ENCODE data around the gene ZDHHC14.

The ZDHHC14 gene

DNA sequence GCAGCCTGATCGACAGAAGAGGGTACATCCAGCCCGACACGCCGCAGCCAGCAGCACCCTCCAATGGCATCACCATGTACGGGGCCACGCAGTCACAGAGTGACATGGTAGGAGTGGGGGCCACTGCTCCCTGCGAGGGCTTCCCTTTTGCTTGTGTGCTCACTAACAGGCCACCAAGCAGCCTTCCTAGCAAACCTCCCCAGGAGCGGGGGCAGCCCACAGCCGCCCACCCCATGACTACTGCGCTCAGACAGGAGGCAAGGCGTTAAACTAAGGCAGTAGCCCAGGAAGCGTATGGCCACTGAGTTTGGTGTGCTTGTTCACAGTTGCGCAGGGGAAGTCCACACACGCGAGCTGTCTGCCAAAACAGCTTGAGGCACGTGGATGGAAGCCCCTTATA, 272.5 kb downstream of the ZDHHC14 start:
- no peak for DNase-seq

DNA sequence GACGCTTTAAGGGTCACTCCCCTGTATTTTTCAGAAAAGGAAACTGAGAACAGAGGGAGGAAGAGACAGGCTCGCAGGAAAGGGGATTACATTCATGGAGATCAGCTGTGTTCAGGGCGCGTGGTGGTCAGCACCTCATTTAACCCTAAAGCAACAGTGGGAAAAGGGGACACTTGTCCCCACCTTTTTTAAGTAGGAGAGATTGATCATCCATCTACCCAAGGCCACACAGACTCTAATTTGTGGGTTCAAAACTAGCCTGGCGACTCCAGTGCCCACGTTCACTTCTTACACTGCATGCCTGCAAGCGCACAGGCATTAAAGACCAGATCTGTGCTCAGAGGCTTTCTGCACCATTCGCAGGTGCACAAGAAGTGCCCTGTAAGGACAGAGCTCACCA, 274.1 kb downstream of the ZDHHC14 start:
- DNase-seq, result no peak

- no peak for DNase-seq
These were observed 275.5 kb downstream of the ZDHHC14 start for GRCh38 chr6:157656437-157656997.

DNA sequence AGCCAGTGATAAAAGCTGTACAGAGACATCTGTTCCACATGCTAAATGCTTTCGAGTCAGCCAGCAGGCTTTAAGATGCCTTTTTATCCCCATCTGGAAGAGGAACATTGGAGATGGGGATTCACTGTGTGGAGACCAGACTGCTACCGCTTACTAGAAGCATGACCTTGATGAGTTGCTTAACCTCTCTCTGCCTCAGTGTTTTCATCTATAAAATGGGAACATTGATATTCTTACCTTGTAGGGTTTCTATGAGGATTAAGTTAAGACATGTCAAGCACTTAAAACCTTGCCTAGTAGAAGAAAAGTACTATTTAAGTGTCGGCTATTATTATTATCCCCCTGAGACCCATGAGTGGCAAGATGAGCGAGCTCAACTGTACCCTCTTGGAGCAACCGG, 276.8 kb downstream of the ZDHHC14 start:
- DNase-seq, result no peak

- no peak for DNase-seq
These were observed 277.3 kb downstream of the ZDHHC14 start for GRCh38 chr6:157658301-157658700.

DNA sequence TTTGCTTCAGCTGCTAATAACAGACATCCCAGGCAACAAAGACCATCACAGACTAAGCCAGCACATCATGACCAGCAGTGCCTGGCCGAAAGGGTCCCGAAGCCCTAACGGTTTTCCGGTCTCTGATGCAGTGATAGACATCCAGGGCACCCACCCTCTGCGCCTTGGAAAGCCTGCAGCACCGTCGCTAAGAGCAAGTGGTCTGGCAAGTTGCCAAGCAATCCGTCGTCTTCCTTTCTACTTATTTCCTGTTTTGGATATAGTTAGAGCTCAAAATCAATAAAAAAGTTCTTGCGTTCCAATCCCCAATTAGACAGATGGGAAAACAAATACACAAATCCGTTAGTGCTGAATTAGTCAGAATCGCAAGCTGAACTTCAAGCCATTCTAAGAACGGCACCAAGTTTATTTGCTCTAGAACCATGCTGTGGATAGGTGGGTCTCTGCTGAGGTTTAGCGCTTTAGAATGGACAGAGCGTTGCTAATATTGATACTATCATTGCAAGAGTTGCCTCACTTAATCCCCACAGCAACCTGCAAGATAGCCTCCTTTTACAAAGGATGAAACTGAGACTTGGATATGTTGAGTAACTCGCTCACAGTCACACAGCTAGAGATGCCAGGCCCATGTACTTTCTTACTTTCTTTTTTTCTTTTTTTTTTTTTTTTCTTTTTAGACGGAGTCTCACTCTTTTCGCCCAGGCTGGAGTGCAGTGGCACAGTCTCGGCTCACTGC, 278.7 kb downstream of the ZDHHC14 start:
- DNase-seq, result no peak

GRCh38 chr6:157660414-157660813, 279.4 kb downstream of the ZDHHC14 start:
- DNase-seq, result no peak

GRCh38 chr6:157661652-157662051, 280.7 kb downstream of the ZDHHC14 start:
- no peak for DNase-seq

DNA sequence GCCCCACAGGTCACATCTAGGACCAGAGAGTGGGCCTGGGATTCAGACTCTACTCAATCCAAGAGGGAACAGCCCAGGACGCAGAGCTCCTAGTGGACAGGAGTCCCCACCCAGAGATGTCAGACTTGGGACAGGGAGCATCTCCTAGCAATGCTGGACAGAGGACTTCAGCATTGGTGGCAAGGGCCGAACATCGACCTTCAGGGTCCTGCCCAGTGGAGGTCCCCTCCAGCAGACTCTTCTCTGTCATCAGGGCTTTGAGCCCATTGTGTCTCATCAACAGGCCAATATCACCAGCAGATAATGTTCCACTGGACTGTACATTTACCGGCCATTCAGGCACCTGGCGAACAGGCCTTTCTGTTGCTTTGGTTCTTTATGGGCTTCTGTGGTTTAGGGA, 282.3 kb downstream of the ZDHHC14 start:
- DNase-seq, result no peak

DNA sequence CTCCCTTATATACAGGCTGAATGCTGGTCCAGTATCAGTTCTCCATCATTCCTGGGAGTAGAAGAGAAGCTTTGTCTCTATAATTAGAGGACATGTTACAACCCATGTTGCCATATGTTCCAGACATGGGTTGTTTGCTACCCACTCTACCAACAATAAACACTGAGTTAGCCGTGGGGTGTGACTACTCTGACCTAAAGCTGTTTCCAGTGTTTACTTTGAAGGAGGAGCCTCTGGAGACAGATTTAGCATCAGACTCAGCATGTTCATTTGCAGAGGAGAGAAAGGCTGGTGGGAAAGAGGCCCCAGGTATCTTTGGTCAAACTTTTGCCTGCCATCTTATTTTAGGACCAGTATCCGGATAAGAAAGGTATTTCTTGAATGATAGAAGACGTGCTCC, 284.2 kb downstream of the ZDHHC14 start:
- DNase-seq, result no peak

DNA sequence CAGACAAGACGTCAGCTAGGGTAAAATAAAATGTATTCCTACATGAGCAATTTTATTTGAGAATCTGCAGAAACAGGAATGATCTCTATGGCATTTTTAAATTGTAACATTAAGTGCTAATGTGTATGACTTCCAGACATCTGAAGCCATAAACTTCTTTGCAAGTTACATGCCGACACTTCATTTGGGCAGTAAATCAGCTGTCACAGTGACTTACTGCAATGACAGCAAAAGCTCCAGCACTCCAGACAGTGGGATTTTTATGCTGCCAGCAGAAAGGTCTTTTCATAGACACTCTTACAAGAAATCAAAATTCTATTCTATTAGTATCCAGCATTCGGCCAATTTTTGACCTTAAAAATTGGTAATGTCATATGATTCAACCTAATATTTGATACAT, 285.7 kb downstream of the ZDHHC14 start:
- no peak for DNase-seq

DNA sequence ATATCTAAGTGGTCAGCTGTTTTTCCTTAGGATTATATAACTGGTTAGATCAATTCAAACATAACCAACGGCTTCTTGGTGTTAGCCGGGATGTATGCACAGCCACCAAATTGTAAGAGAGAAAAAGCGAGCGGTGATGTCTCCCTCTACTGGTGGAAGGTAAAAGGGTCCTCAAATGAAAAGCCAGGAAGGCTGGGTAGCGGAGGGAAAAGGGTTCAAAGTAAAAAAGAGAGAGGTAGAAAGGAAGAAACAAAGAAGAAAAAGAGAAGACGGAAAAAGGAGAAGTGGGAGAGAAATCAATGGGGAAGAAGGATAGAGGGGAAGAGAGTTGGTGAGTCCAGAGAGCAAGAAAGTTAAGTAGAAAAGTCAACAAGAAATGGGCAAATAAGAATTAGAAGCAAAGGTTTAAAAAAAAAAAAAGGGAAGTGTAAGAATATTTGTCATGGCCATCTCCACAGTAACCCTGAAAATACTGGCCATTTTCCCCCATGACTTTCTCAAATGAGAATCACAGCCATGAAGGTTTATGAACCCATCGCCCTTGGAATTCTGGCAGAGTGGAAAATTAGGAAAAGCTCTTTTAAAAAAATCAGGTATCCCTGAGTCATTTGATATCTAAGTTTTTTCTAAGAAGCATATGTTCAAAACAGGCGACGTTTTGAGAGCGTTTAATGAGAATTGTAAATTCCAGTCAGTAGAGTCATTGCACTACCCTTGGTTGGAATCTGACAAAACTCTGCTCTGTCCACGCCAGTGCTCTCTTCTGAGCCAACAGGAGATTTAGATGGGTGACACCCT, 286.4 kb downstream of the ZDHHC14 start:
- DNase-seq, result peak; percentile 31 to 53

- no peak for DNase-seq
These were observed 287.0 kb downstream of the ZDHHC14 start for GRCh38 chr6:157668009-157668401.

DNA sequence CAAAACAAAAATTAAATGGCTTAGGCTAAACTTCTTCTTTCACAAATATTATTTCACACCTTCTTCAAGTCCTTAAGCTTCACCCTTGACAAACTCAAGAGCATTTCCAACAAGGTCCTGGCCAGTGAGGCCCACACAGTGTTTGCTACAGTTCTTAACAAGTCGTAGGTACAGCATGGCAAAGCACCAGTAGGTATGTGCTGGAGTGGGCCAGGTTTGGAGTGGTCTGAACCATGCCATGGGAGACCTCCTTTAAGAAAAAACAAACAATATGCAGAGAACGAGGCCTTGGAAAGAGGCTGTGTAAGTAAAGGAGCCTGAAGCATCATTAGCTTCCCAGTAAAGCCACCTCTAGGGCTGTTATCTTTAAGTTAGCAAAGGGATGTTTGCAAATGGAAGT, 287.7 kb downstream of the ZDHHC14 start:
- no peak for DNase-seq

GRCh38 chr6:157669323-157669722, 288.3 kb downstream of the ZDHHC14 start:
- no peak for DNase-seq

GRCh38 chr6:157669747-157670216, 288.8 kb downstream of the ZDHHC14 start:
- DNase-seq, result no peak

GRCh38 chr6:157670466-157671186, 289.6 kb downstream of the ZDHHC14 start:
- no peak for DNase-seq

- DNase-seq, result no peak
These were observed 291.9 kb downstream of the ZDHHC14 start for GRCh38 chr6:157672726-157673412.

DNA sequence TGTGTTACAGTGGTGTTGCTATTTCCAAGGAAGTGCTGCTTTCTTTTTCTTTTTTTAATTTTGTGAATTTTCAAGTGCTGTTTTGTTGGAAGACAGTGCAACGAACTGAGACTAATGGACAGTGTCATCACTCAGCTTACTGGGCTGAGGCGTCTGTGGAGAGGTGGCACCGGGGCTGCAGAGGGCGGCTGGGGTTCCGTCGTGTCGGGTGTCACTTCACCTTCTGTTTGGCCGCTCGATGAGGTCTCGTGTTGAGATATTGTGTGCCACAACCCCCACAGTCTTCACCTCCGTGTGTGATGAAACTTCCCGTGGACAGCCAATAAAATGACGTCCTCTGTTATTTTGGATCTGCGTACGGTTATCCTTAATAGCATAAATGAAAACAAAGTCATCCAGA, 292.6 kb downstream of the ZDHHC14 start:
- no peak for DNase-seq

DNA sequence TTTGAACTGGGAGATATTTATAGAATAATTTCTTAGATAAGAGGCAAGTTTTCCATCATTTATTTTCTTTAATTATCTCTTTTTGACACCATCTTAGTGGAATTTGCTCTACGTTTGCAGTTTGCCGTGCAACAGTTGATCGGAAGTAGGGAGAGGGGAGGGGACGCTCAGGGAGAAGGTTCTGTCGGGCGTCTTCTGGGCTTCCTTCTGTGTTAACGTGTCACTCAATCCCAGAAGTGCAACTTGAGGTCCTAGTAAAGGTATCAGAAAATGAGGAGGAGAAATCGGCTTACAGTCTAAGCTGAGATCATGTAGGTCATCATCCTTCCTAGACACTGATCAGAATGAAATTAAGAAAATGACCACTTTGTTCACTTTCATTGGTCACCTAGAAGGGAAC, 293.1 kb downstream of the ZDHHC14 start:
- no peak for DNase-seq

GRCh38 chr6:157675831-157676230, 294.8 kb downstream of the ZDHHC14 start:
- no peak for DNase-seq

DNA sequence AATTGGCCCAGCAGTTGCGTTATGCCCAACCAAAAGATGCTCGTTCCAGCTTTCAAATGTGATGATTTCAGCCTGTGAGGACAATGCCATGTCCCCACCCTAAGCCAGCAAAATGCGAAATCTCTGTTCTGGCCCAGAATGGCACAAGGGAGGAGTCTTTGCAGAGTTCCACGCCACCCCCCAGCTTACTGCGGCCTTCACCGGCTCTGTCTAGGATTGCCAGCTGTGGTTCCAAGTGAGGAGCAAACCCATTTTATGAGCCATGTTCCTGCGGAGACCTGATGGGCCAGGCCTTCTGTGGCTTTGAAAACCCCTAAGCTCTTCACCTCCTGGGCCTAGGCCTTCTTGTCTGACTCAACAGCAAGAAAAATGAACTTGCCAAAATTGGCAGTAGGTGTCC, 295.3 kb downstream of the ZDHHC14 start:
- no peak for DNase-seq

- DNase-seq, result no peak
These were observed 296.2 kb downstream of the ZDHHC14 start for GRCh38 chr6:157677235-157677634.

Data from stimulated activated CD4-positive, alpha-beta T cell treated with anti-CD3 and anti-CD28 coated beads, Interleukin-4, amount 100 ng/mL, for 4 hours (primary cell).